WTC11 (cell line): Measurements from ENCODE around the gene ZNF135.

Experiments
- CTCF ChIP-seq: fragments of 200-600 bp; IDR thresholded peaks from 2 replicates; pipeline ENCODE4 v1.8.0; 2022; ENCODE audit warnings: antibody characterized with exemption
- MAX ChIP-seq: sonication (generic); formaldehyde crosslinking; IDR thresholded peaks from 2 replicates; pipeline ENCODE4 v1.8.0; 2022; ENCODE audit warnings: mild to moderate bottlenecking, missing genetic modification reagents
- USF2 ChIP-seq: sonication (generic); formaldehyde crosslinking; IDR thresholded peaks from 2 replicates; pipeline ENCODE4 v1.8.1; 2023; ENCODE audit warnings: mild to moderate bottlenecking, missing genetic modification reagents, moderate library complexity
- ZNF532 ChIP-seq: fragments of 250-450 bp; sonication (Bioruptor Pico); IDR thresholded peaks from 2 replicates; pipeline ENCODE4 v1.9.0; 2021; ENCODE audit warnings: mild to moderate bottlenecking, borderline replicate concordance

GRCh38 chr19:58088521-58089052 is 29.5 kb downstream of the ZNF135 start:
- TF ChIP-seq USF2 = no peak
- TF ChIP-seq ZNF532 (CRISPR knock-in tag) = no peak
- no peak for TF ChIP-seq CTCF
- no peak for TF ChIP-seq MAX
